Ramos (cell line): Measurements from ENCODE around the gene TRIM3.

ENCODE experiments used
- in situ Hi-C: fragments of 300-500 bp; cut with MboI; formaldehyde crosslinking; loops from one replicate; pipeline ENCODE4 v1.14.3; 2022; ENCODE audit warnings: low sequenced_read_pairs; ENCODE audit not compliant: unreplicated experiment

TRIM3 gene

DNA sequence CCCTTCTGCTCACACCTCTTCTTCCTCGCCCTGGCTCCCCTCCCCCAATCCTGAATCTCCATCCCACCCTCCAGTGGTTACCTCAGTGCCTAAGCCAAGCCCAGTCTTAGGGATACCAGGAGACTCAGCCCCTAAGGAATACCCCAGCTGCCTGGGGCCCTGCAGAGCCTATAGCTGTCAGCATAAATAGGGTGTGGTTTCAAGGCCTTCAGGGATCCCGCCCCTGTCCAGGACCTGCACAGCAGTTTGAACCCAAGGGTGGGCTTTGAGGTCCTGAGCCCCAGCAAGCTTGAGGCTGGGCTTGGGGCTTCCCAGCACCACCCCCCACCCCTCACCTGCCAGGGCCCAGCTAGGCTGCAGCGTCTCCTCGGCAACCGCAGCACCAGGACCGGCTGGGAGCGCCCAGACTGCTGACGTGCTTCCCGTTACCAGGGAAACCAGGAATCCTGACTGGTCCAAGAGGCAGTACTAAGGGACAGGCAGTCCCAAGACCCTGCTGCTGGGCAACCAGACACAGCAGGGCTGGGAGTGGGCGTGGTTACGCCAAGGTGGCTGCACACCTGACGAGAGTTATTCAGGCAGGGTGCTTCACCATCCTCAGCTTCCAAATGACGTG lies 68.6 kb downstream of the TRIM3 start:
- in situ Hi-C loops: no loop called here

DNA sequence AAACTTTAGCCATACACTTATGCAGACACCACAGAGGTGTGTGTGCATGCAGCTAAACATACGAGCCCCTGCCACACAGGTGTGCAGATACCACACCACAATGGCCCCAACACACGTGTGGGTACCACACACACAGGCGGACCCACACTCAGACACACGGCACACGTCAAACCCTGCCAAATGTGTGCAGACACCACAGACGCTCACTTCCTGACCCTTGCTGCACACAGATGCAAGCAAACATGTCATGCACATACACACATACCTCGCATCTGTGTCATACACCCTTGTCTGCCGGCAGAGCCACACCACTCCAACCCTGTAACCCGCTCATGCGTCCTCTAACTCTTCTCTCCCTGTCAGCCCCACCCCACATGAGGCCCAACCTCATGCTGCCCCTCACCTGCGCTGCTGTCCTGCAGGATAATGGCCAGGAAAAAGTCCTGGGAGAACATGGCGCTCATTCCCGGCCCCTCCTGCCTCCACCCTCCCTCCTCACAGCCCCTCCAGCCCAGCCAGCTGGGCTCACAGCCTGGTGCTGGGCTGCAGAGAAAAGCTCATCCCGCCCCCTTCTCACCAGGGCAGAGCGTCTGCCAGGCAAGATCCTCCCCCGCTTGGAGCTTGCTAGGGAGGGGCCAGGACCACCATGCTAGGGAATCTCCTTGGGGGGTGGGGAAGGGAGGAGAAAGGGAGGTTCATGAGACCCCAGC lies 69.2 kb downstream of the TRIM3 start:
- in situ Hi-C loops: no loop called here

DNA sequence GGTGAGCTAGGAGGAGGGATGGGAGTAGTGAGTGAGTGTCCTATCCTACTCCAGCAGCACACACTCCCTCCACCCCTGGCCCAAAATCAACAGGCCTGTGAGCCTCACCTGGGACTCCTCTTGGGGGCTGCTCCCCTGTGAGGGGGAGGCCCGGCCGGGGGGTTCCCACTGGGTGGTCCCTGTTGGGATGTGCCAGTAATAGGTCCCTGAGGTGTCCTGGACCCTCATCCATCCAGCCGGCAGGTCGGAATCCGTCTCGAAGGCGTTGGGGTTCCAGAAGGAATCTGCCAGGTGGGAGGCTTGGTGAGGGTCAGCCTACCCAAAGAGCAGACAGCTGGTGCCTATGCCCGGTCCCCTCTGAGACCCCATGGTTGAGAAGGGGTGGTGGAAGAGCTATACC lies 70.2 kb downstream of the TRIM3 start:
- in situ Hi-C loops: no loop called here

DNA sequence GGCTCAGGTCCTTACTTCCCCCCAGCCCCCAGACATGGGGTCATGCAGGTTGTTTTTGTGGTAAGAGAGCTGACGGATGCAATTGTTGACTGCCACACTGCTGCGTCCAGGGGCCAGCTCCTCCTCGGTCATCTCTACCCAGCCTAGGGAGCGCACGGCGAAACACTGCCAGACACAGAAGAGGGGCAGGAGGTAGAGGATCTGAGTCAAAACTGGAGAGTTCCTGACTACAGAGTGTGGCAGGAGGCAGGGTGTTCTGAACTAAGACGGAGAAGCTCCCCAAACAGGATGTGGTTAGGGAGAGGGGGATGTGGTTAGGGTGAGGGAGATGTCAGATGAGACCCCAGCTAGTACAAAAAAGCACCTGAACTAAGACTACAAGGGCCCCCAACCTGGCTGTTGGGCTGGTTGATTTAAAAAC lies 71.2 kb downstream of the TRIM3 start:
- in situ Hi-C loops: no loop called here

DNA sequence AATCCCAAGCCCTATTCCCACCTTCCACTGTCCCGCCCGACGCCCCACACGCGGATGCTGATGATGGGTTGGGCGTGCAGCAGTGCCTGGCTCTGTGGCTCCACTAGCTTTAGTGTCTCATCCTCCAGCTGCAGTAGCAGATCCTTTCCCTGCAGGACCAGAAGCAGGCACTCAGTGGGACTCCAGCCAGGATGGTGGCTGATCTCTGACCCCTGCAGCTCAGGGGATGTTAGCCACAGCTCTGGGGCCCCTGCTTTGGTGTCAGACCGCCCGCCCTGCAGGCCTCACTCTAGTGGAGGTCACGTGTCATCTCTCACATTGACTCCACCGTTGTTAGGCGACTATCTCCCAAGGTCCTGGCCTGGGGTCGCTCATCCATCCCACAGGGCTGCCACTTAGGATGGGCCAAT lies 71.7 kb downstream of the TRIM3 start:
- in situ Hi-C loops: no loop called here

DNA sequence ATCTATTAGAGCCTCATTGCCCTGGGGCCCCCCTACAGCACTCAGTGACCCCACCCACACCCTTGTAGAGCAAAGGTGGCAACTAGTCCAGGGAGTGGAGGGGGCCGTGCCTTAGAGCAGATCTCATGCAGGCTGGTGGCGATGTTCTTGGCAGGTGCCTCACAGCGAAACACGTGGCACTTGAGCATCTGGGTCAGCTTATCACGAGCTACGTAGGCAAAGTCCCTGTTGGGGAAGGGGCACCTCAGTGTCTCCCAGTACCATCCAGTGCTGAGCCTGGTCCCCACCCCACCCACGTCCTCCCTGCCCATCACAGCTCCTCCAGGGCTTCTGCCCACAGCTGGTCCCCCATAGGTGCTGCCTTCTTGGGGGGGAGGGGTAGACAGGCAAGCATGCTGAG lies 72.3 kb downstream of the TRIM3 start:
- in situ Hi-C loops: no loop called here

DNA sequence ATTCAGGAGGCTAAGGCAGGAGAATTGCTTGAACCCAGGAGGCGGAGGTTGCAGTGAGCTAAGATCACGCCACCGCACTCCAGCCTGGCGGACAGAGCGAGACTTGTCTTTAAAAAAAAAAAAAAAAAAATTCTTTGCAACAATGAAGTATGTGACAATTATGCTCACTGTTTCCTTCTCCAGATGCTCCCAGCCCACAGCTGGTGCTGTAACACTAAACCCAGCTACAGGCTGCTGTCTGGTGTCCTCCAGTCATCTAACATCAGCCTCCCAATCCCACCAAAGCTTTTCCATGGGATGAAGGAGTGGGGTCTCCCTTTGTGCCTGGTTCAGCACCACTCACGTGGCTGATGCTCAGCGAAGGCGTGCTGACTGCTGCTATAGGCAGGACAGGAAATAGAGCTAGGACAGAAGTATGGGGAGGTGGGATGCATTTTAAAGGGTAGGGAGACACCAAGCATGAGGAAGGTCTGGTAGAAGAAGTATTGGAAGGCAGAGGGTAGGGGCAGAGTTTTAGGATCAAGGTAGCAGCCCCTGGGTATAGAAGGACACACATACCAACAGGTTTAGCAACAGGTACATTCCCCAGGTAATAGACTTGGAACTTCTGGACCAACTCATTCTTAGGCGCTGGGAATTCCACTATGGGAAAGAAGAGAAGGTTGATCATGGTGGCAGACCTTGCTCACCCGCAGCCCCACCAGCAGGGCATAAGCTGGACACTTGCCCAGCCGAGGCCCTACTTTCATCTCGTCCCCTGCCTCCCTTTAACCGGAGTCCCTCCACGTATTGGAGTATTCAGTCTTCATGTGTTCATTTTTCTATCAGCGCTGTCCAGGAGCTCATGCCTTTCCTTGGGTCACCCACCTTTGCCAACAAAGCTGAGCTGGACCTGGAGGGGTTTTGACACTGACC lies 73.1 kb downstream of the TRIM3 start:
- in situ Hi-C loops: no loop called here
